Measurements from ENCODE around the gene HMX1.

Gene HMX1

GRCh38 chr4:8871417-8872401, at the start of gene HMX1:
HMX1 (minus strand) TSS chr4:8871839; CDS start chr4:8871614, 225 bp downstream.
- peak; percentile 53 for DNase-seq (ENCODE audit: low spot score)

GRCh38 chr4:8920969-8921368, 49.3 kb upstream of the HMX1 start:
- peak; percentile 3 for DNase-seq (ENCODE audit: low spot score)

- peak; percentile 3 for DNase-seq (ENCODE audit: low spot score)
Measured at GRCh38 chr4:8920289-8920965, 48.8 kb upstream of the HMX1 start.

- peak; percentile 6 for DNase-seq (ENCODE audit: low spot score)
Measured at GRCh38 chr4:8919651-8920288, 48.1 kb upstream of the HMX1 start.

GRCh38 chr4:8917868-8918783, 46.5 kb upstream of the HMX1 start:
- DNase-seq (ENCODE audit: low spot score): peak; percentile 89

- DNase-seq (ENCODE audit: low spot score): peak; percentile 12
Measured at GRCh38 chr4:8917321-8917811, 45.7 kb upstream of the HMX1 start.

GRCh38 chr4:8916906-8917305, 45.3 kb upstream of the HMX1 start:
- peak; percentile 1 for DNase-seq (ENCODE audit: low spot score)

- peak; percentile 5 for DNase-seq (ENCODE audit: low spot score)
Measured at GRCh38 chr4:8916351-8916885, 44.8 kb upstream of the HMX1 start.

GRCh38 chr4:8915201-8916200, 43.9 kb upstream of the HMX1 start:
- DNase-seq (ENCODE audit: low spot score): peak; percentile 5

- DNase-seq (ENCODE audit: low spot score): peak; percentile 2
Measured at GRCh38 chr4:8914461-8915171, 43.0 kb upstream of the HMX1 start.

- peak; percentile 3 for DNase-seq (ENCODE audit: low spot score)
Measured at GRCh38 chr4:8913858-8914460, 42.3 kb upstream of the HMX1 start.

GRCh38 chr4:8913121-8913857, 41.6 kb upstream of the HMX1 start:
- peak; percentile 10 for DNase-seq (ENCODE audit: low spot score)

- DNase-seq (ENCODE audit: low spot score): peak; percentile 6
Measured at GRCh38 chr4:8912506-8912905, 40.9 kb upstream of the HMX1 start.

GRCh38 chr4:8912089-8912455, 40.4 kb upstream of the HMX1 start:
- no peak for DNase-seq (ENCODE audit: low spot score)

- DNase-seq (ENCODE audit: low spot score): peak; percentile 67
Measured at GRCh38 chr4:8911316-8912088, 39.9 kb upstream of the HMX1 start.

- DNase-seq (ENCODE audit: low spot score): no peak
Measured at GRCh38 chr4:8910822-8911315, 39.2 kb upstream of the HMX1 start.
